ENCODE measurements around the gene FAM107B.

DNA sequence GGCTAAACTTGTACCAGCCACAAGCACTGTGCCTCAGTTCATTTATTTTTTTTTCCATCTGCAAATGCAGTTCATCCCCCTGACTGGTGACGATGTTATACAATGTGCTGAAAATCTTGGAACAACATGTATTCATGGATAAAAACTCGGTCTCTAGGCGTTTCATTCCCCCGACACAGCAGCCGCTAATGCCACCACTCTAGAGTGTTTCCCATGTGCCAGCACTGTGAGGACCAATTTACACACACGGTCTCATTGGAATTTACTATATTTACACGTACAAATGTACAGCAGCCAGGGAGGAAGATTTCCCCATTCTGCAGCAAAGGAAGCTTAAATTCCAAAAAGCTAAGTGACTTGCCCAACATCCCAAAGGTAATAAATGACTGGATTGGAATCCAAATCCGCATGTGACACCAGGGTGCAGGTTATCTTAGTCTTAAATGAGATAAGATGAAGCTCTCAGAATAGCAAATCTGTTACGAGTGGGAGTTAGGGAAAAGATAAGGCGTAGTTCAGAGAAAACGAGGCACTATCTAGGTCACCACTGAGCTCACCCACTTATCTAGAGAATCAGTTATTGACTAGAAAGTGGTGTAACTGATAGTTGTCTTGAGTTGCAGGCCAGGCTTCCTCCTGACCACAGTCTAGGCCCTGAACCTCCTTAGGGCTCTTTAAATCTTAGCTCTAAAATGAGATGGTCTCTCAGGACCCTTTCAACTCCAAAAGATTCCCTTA, 36.7 kb downstream of the FAM107B start:
- TF ChIP-seq EZH2phosphoT487 (IDR thresholded peaks at IDR 0.05; ENCODE audit: unreplicated experiment), result no peak
- TF ChIP-seq, protein P1, sequence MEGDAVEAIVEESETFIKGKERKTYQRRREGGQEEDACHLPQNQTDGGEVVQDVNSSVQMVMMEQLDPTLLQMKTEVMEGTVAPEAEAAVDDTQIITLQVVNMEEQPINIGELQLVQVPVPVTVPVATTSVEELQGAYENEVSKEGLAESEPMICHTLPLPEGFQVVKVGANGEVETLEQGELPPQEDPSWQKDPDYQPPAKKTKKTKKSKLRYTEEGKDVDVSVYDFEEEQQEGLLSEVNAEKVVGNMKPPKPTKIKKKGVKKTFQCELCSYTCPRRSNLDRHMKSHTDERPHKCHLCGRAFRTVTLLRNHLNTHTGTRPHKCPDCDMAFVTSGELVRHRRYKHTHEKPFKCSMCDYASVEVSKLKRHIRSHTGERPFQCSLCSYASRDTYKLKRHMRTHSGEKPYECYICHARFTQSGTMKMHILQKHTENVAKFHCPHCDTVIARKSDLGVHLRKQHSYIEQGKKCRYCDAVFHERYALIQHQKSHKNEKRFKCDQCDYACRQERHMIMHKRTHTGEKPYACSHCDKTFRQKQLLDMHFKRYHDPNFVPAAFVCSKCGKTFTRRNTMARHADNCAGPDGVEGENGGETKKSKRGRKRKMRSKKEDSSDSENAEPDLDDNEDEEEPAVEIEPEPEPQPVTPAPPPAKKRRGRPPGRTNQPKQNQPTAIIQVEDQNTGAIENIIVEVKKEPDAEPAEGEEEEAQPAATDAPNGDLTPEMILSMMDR (conservative IDR thresholded peaks at IDR 0.05; ENCODE audit: low read depth in 2 of 2), result no peak
- TF ChIP-seq POLR2AphosphoS5 (IDR thresholded peaks at IDR 0.05; ENCODE audit: low read depth), result no peak
- TF ChIP-seq, protein P2, sequence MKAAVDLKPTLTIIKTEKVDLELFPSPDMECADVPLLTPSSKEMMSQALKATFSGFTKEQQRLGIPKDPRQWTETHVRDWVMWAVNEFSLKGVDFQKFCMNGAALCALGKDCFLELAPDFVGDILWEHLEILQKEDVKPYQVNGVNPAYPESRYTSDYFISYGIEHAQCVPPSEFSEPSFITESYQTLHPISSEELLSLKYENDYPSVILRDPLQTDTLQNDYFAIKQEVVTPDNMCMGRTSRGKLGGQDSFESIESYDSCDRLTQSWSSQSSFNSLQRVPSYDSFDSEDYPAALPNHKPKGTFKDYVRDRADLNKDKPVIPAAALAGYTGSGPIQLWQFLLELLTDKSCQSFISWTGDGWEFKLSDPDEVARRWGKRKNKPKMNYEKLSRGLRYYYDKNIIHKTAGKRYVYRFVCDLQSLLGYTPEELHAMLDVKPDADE (IDR thresholded peaks at IDR 0.05), result no peak
- no peak for TF ChIP-seq EZH2 (IDR thresholded peaks at IDR 0.05; ENCODE audit: low read depth, unreplicated experiment)
- TF ChIP-seq, protein P3, sequence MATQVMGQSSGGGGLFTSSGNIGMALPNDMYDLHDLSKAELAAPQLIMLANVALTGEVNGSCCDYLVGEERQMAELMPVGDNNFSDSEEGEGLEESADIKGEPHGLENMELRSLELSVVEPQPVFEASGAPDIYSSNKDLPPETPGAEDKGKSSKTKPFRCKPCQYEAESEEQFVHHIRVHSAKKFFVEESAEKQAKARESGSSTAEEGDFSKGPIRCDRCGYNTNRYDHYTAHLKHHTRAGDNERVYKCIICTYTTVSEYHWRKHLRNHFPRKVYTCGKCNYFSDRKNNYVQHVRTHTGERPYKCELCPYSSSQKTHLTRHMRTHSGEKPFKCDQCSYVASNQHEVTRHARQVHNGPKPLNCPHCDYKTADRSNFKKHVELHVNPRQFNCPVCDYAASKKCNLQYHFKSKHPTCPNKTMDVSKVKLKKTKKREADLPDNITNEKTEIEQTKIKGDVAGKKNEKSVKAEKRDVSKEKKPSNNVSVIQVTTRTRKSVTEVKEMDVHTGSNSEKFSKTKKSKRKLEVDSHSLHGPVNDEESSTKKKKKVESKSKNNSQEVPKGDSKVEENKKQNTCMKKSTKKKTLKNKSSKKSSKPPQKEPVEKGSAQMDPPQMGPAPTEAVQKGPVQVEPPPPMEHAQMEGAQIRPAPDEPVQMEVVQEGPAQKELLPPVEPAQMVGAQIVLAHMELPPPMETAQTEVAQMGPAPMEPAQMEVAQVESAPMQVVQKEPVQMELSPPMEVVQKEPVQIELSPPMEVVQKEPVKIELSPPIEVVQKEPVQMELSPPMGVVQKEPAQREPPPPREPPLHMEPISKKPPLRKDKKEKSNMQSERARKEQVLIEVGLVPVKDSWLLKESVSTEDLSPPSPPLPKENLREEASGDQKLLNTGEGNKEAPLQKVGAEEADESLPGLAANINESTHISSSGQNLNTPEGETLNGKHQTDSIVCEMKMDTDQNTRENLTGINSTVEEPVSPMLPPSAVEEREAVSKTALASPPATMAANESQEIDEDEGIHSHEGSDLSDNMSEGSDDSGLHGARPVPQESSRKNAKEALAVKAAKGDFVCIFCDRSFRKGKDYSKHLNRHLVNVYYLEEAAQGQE (IDR thresholded peaks at IDR 0.05; ENCODE audit: unreplicated experiment), result no peak
- no peak for TF ChIP-seq CREB1 (CRISPR knock-in tag; IDR thresholded peaks at IDR 0.05; ENCODE audit: low read depth)
- no peak for TF ChIP-seq JUNB (IDR thresholded peaks at IDR 0.05; ENCODE audit: unreplicated experiment)
- TF ChIP-seq STAT1 (IDR thresholded peaks at IDR 0.05; ENCODE audit: unreplicated experiment), result no peak
- TF ChIP-seq ZNF114 (CRISPR knock-in tag; IDR thresholded peaks at IDR 0.05), result no peak
- no peak for TF ChIP-seq NANOG (IDR thresholded peaks at IDR 0.05; ENCODE audit: borderline replicate concordance)

Measured in GM23338 (cell line).